GM19351 (cell line): ENCODE results near the gene LDB1.

Experiments
- ATAC-seq: cut with Tn5 transposase; IDR thresholded peaks from one replicate; pipeline ENCODE4 v1.9.1; 2021; ENCODE audit warnings: mild to moderate bottlenecking, moderate library complexity; ENCODE audit not compliant: unreplicated experiment

LDB1 gene

DNA sequence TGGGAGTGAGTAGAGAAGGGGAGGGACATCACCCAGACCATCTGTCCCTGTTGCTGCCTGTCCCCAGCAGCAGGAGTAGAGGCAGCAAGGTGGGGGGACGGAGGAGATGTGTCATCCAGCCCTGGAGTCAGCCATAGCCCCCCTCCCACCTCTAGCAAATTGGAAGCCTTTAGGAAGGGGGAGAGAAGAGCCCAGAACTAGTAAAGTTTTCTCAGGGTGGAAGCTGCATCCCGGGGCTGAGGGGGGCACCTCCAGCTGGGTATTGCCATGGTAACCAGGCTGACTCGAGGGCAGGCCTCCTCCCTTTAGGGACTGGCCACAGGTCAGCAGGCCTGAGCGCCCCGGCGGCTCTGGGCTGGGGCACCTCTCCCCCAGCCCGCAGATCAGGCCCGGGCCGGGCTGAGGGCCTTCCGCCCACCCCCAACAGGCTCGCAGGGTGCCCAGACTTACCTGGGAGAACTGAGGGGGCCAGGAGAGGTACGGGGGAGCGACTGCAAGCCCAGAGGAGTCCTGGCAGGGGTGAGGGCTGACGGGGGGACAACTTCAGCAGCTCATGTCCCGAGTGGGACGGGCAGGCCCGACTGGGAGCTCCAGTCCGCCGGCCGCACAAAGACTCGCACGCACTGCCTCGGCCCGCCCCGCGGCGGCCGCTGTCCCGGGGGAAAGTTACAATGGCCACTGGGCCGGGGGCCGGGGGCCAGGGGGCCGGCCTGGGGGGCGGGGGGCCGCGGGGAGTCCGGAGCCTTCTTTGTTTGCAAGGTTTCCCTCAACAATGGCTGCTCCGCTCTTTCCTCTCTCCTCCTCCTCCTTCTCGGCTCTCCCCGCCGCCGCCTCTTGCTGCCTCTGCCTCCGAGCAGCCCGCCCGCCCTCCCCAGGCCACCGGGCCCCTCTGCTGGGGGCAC, 6.0 kb downstream of the LDB1 start:
- ATAC-seq, result peak; percentile 19

DNA sequence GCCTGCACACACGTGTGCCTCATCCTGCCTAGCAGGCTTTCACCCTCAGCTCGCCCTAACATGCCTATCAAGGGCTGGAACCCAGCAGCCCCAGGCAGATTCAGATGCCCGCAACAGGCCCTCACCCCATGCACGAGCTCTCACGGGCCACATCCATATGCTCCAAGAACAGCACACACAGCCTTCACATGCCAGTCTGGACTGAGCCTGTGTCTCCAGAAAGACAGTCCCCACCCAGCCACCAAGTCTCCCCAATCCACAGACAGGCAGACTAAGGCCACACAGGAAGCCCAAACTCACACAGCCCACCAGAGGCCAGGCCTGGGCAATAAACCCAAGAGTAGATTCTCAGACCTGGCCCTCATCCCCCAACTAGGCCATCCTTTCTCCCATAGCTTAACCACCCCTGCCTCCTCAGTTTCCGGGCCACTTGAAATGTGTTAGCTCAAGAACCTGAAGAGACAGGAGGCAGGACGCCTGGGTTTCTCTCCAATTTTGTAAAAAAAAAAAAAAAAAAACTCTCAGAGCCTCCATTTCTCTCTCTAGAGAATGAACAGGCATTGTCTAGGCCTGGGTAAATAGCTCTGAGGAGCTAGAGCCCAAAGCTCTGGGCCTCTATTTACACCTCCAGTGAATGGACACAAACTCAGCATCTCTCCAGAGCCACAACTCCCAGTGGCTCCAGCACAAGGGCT, 6.8 kb downstream of the LDB1 start:
- ATAC-seq, result no peak

DNA sequence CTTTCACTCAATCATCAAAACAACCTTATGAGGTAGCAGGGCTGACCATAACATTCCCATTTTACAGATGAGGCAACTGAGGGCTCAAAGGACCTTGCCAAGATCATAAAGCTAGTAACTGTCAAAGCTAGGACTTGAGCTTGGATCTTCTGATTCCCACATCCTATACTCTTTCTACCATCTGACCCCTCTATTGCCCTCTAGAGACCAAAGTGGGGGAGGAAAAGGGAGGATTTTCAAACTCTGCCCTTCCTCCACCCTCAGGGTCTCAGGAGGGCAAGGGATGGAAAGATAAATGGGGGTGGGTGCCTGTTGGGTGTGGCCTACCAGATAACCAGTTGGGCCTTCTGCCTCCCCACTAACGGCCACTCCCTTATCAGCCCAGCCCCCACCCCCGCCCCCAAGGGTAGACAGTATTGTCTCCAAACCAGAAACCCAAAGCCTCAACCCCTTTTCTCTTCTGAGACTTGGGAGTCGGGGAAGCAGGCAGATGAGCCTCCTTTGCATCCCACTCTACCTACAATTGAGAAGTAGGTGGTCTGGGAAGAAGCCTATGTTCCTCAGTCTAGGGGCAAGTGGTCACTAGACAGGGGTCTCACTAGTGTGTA, 7.9 kb downstream of the LDB1 start:
- no peak for ATAC-seq

DNA sequence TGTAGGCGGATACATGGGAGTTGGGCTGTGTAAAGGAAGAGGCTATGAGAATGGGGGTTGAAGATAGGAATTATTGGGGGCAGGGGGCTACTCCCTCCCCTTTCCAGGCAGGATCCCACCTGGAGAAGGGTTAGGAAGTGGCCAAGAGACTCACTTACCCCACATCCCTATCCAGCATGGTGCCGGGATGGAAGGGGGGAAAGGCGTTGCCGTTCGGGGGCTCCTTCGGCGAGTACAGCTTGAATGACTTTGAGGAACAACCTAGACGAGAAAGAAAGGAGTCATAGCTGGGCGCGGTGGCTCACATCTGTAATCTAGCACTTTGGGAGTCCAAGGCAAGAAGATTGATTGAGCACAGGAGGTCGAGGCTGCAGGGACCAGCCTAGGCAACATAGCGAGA, 8.9 kb downstream of the LDB1 start:
- ATAC-seq, result no peak

DNA sequence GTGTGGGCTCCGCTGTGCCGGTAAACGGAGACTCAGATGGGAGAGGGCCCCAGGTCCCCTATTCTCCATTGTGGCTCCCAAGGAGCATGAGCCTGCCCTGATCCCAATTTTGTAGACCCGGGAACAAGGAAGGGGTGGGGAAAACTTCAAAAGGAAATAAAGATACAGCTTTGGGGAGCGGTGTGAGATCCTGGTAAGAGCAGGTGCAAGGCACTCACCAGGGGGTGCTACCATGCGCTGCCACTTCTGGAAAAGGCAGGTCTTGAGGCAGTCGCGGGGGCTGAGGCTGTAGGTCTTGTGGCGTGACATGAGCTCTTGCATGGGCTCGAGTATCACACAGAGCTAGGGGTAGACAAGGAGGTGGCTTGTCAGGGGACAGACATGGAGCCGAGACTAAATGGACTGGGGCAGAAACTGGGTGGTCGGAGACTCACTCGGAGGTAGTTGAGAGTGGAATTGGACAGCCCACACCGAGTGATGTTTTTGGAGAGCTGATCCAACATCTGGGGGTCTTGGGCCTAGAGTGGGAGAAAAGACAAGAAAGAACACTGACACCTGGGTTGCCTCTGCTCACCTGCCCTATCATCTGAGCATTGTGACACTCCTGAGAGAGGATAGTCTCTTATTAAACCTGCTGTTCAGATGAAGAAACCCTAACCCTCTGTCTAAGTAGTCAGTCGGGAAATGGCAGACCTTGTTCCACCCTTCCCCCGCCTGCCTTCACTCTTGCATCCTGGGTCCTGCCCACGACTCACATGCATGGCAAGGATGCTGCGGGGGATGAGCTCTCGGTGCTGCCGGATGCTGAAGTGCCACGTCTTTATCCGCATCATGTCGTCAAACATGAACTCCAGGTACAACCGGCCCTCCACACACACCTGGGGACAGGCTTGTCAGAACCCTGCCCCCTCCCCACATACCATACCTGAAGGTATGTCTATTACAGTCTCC, 10.7 kb downstream of the LDB1 start:
- ATAC-seq, result no peak

DNA sequence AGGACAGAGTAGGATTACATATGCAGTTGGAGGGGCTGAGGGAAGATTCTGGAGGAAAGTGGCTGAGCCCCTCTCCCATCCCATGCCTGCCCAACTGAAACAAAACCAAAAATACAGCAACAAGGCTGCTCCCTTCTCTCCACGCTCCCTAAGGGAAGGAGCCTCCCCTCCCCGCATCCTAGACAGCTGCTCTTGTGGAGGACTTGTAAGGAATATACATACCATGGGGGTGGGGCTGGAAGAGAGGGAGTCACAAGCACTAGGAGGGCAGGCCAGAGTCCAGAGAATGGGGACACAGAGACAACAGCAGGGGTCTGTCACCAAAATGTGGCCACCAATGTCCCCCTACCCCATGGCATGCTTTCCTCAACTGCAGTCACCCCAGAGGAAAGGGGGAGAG, 13.2 kb downstream of the LDB1 start:
- ATAC-seq, result no peak

DNA sequence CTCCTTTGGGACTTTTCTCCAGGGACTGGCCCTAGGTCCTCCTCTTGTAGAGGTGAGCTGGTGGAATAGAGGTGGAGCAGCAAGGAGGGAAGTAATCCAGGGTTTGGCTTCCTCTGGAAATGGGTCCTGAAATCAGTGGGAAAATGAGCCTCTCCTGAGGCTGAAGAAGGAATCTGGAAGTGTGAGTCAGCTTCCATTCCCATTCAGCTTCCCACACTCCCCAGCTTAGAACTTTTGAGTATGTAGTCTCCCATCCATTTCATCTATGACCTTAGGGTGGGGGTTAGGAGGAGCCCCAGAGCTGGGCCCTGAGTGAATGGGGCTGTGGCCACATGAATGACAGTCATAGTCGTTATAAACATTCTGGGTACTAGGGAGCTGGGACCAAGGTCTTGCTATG, 17.7 kb downstream of the LDB1 start:
- no peak for ATAC-seq

DNA sequence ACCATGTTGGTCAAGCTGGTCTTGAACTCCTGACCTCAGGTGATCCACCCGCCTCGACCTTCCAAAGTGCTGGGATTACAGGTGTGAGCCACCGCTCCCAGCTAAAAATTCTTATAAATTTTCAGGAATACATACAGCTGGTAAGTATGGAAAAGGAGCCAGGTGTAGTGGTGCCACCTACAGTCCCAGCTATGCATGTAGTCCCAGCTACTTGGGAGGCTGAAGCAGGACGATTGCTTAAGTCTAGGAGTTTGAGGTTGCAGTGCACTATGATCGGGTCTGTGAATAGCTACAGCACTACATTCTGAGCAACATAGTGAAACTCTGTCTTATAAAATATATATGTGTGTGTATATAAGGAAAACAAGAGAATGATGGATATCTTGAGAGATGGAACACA, 19.0 kb downstream of the LDB1 start:
- ATAC-seq, result no peak

DNA sequence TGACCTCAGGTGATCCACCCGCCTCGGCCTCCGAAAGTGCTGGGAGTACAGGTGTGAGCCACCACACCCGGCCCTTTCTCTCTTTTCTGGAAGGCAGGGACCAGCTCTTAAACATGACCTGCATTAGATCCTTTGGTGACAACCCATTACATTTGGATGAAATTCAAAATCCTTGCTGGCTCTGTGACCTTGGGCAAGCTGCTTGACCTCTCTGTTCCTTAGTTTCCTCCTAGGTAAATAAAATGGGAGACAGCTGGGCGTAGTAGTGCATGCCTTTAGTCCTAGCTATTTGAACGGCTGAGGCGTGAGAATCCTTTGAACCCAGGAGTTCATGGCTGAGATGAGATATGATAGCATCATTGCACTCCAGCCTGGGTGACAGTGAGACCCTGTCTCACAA, 23.7 kb downstream of the LDB1 start:
- no peak for ATAC-seq

DNA sequence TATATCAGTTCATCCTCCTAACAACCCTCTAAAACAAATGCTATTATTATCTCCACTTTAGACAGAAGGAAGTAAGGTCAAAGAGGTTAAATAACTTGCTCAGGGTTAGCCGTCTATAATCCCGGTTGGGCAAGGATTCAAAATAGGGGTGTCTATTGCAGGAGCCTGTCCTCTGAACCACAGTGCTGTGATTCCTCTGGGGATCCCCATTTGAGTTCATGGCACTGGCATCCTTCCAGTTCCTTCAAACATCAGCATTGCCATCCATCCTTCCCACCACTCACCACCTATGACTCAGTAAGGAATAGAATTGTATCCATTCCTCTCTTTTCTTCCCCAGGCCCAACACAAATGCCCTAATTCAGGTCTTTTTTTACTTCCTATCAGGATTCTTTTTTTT, 29.4 kb downstream of the LDB1 start:
- no peak for ATAC-seq

DNA sequence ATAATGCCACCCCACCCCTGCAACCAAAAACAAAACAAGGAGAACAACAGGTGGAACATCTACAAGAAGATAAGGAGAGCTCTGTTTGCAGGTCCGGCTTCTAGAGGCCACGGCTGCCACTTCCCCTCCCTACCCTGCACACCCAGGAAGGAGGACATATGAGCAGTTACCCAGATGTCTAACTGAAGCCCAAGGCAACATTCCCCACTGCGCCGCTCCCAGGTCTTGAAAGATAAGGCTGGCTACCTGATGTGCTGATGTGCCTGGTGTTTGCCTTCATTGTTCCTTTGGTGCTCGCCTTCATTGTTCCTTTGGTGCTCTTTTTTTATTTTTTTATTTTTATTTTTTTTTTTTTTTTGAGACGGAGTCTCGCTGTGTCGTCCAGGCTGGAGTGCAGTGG, 34.0 kb downstream of the LDB1 start:
- ATAC-seq, result no peak

DNA sequence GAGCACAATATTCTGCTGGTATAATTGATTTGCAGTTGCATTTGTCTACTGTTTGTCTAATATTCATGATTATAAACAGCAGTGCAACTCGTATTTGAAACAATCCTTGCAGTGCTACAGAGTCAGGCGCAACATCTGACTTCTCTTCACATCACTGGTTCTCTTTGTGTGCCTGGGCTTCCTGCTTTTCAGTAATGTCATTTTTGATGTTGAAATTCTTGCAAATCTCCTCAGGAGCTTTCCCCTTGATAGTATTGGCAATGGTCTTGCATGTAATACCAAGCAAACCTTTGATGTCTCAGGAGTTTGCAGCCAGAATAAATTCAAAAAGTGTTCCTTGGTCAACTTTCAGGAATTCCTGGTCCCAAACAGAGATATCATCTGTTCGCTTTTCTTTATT, 34.8 kb downstream of the LDB1 start:
- ATAC-seq, result no peak

DNA sequence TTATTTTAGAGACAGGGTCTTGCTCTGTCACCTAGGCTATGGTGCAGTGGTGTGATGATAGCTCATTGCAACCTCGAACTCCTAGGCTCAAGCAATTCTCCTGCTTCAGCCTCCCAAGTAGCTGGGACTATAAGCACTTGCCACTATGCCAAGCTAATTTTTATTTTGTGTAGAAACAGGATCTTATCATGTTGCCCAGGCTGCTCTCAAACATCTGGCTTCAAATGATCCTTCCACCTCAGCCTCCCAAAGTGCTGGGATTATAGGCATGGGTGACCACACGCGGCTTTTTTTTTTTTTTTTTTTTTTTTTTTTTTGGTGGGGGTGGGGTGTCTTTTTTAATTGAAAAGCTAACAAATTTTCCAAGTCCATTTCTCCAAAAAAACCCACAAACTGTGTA, 36.6 kb downstream of the LDB1 start:
- ATAC-seq, result no peak

DNA sequence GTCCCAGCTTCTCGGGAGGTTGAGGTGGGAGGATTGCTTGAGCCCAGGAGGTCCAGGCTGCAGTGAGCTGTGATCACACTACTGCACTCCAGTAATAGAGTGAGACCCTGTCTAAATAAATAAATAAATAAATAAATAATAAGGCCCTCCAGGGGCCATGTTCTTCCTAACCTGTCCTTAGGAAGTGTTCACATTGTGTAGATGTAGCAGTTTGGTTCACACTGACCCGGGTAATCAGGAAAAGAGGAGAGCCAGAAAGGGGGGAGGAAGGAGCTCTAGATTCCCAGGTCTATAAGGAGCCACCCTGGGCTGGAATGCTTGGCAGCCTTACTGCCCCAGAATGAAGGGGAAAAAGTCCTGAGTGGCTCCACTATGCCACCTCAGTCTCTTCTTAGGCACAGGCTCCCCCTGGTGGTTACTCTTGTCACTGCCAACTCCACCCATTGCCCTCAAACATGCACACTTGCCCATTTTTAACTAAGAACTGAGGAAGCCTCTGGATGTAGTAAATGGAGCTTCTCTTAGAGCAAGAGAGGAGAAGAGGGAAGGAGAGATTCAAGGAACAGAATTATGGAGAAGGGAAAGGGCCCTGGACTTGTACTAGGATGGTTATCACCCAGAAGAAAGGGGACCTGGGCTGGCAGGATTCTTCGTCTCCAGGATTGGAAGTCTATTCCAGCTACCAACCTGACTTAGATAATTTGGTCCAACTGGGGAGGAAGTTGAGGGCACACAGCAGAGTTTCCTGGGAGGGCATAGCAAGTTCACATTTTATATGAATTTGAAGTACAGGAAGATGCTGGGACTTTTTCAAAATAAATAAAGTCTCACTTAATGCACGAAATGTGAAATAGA, 47.3 kb downstream of the LDB1 start:
- no peak for ATAC-seq

DNA sequence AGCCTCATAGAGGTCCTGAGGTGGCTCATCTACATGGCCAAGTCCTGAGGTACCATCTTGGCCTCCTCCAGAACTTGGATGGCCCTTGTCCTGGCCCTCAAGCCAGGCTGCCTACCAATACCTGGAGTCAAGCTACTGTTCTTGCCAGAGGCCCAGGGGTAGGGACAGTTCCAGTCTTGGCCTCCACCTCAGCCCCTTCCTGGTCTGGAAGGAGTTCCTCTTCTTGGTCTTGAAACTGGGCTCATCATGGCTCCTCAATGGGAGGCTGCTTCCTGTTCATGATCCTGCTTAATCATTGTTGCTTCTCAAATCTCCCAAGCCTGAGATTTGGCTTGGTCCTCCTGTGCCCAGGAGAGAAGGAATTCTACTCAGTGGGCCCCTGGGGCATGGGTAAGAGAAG, 51.1 kb downstream of the LDB1 start:
- no peak for ATAC-seq

DNA sequence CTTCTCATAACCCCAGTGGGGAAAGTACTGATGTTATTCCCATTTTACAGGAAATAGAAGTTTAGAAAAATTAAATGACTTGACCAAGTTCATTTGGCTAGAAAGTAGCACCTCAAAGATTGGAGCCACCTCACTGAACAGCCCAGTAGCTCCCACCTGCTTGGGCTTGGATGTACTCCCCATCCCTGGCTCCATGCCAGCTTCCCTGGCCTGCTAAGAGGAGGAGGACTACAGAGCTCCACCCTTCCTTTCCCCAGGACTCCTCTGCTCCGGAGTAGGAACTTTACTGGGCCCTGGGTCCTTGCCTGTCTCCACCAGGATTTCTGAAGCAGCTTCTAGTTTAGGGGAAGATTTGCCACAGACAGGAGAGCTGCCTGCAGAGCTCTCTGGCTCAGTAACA, 52.0 kb downstream of the LDB1 start:
- ATAC-seq, result no peak

DNA sequence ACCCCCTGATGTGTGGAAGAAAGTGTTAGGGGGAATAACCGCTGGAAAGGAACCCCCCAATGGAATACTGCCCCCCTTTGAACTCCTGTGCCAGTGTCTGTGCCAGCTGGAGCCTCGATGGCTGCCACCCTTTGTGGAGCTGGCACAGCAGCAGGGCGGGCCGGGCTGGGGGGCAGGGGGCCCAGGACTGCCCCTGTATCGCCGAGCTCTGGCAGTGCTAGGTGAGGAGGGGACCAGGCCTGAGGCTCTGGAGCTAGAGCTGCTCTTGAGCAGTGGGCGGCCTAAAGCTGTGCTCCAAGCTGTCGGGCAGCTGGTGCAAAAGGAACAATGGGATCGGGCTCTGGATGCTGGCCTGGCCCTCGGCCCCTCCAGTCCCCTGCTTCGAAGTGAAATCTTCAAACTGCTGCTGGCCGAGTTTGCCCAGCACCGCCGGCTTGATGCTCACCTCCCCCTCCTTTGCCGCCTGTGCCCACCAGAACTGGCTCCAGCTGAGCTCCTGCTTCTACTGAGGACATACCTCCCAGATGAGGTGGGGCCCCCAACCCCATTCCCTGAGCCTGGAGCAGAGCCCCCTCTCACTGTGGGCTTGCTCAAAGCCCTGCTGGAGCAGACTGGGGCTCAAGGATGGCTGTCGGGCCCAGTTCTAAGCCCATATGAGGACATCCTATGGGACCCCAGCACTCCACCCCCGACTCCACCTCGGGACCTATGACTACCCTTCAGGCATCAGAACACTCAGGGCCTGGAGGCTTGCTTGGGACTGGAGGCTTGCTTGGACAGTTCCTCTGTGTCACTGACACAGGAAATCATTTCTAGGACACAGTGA, 52.9 kb downstream of the LDB1 start:
- ATAC-seq, result no peak

DNA sequence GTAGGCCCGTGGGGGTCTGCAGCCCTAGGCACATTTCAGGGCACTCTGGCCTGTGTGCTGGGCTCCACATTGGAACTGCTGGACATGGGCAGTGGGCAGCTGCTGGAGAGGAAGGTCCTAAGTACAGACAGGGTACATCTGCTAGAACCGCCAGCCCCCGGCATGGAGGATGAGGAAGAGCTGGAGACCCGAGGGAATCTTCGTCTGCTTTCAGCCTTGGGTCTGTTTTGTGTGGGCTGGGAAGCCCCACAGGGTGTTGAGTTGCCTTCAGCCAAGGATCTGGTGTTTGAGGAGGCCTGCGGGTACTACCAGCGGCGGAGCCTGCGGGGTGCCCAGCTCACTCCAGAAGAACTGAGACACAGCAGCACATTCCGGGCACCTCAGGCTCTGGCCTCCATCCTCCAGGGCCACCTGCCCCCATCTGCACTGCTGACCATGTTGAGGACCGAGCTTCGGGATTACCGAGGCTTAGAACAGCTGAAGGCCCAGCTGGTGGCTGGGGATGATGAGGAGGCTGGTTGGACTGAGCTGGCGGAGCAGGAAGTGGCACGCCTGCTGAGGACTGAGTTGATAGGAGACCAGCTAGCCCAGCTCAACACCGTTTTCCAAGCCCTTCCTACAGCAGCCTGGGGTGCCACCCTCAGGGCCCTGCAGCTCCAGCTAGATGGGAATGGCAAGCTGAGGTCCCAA, 53.6 kb downstream of the LDB1 start:
- no peak for ATAC-seq
